DND-41 (cell line): ENCODE measurements around the gene CWF19L1.

Source experiments
- ATAC-seq: fragments of 200-7000 bp; cut with Tn5 transposase; 3 replicates; pipeline ENCODE4 v1.9.1; 2021; ENCODE audit warnings: low read depth; ENCODE audit not compliant: insufficient read depth
- DNase-seq: peaks from one replicate; pipeline ENCODE4 v3.0.0-alpha.2; 2020
- H2AFZ ChIP-seq: 2 replicates; pipeline ENCODE4 v1.6.0; 2012; ENCODE audit warnings: low read depth, low read length
- H3K27ac ChIP-seq: 2 replicates; pipeline ENCODE4 v1.5.1; 2012; ENCODE audit warnings: low read length, inconsistent platforms
- H3K27me3 ChIP-seq: fragments of 200-600 bp; sonication (generic); 2 replicates; pipeline ENCODE4 v1.6.0; 2012; ENCODE audit warnings: low read length, mild to moderate bottlenecking, inconsistent platforms; ENCODE audit not compliant: insufficient read depth, poor library complexity
- H3K36me3 ChIP-seq: 2 replicates; pipeline ENCODE4 v1.5.1; 2012; ENCODE audit warnings: low read length, inconsistent platforms; ENCODE audit not compliant: insufficient read depth
- H3K4me1 ChIP-seq: 2 replicates; pipeline ENCODE4 v1.5.1; 2012; ENCODE audit warnings: mild to moderate bottlenecking, low read length; ENCODE audit not compliant: insufficient read depth
- H3K4me2 ChIP-seq: 2 replicates; pipeline ENCODE4 v1.6.0; 2012; ENCODE audit warnings: mild to moderate bottlenecking, moderate library complexity, low read length, inconsistent platforms; ENCODE audit not compliant: insufficient read depth
- H3K4me3 ChIP-seq, 2 experiments: fragments of 200-600 bp in 1 of 2; shearing (Covaris generic) in 1 of 2; 2 replicates each; pipeline ENCODE4 v1.5.1; 2012 to 2016; ENCODE audit warnings: inconsistent platforms in 2 of 2, low read length in 2 of 2, mild to moderate bottlenecking in 2 of 2, low read depth in 1 of 2, moderate library complexity in 1 of 2
- H3K79me2 ChIP-seq: 2 replicates; pipeline ENCODE4 v1.6.0; 2012; ENCODE audit warnings: low read length, inconsistent platforms; ENCODE audit not compliant: insufficient read depth
- H3K9ac ChIP-seq: 2 replicates; pipeline ENCODE4 v1.6.0; 2012; ENCODE audit warnings: low read depth, mild to moderate bottlenecking, inconsistent platforms, low read length, moderate library complexity
- H3K9me3 ChIP-seq: 2 replicates; pipeline ENCODE4 v1.5.1; 2012; ENCODE audit warnings: low read length, moderate library complexity, mild to moderate bottlenecking, inconsistent platforms; ENCODE audit not compliant: insufficient read depth, severe bottlenecking
- H4K20me1 ChIP-seq: 2 replicates; pipeline ENCODE4 v1.6.0; 2012; ENCODE audit warnings: low read length; ENCODE audit not compliant: insufficient read depth
- CTCF ChIP-seq: IDR thresholded peaks from 2 replicates; pipeline ENCODE4 v1.5.1; 2012; ENCODE audit warnings: borderline replicate concordance, low read length, moderate library complexity, mild to moderate bottlenecking; ENCODE audit not compliant: poor library complexity, severe bottlenecking; ENCODE audit errors: extremely low read depth
- EZH2 ChIP-seq: IDR thresholded peaks from 3 replicates; pipeline ENCODE4 v1.6.1; 2012; ENCODE audit warnings: borderline replicate concordance, low read depth, mild to moderate bottlenecking, moderate library complexity, low read length, inconsistent platforms; ENCODE audit not compliant: severe bottlenecking

CWF19L1 gene

GRCh38 chr10:100248820-100249219 lies 18.6 kb downstream of the CWF19L1 start:
- DNase-seq, result no peak
- no peaks in the 10 kb centered on the region for H4K20me1 ChIP-seq
- no peak overlapping the region for H2AFZ ChIP-seq
- no peak for ATAC-seq
- H3K27ac ChIP-seq, result no peak overlapping the region
- H3K4me3 ChIP-seq, result no peak overlapping the region
- H3K4me1 ChIP-seq, result no peaks in the 10 kb centered on the region
- no peak overlapping the region for H3K9ac ChIP-seq
- no peaks in the 10 kb centered on the region for H3K9me3 ChIP-seq
- H3K27me3 ChIP-seq, result no peaks in the 10 kb centered on the region
- no peak overlapping the region for H3K4me2 ChIP-seq
- peaks cover 75% of the 10 kb centered on the region for H3K36me3 ChIP-seq
- TF ChIP-seq CTCF, result no peak
- no peak for TF ChIP-seq EZH2
- H3K79me2 ChIP-seq, result no peaks in the 10 kb centered on the region

- Histone ChIP-seq H3K9me3 (no peaks in the 10 kb centered on the region), H3K4me3 (no peak overlapping the region), H3K4me2 (no peak overlapping the region), H3K9ac (no peak overlapping the region), H3K4me1 (no peaks in the 10 kb centered on the region), H4K20me1 (no peaks in the 10 kb centered on the region), H2AFZ (no peak overlapping the region), H3K27me3 (no peaks in the 10 kb centered on the region), H3K79me2 (no peaks in the 10 kb centered on the region), H3K27ac (no peak overlapping the region), H3K36me3 (peaks cover 79% of the 10 kb centered on the region)
- DNase-seq, result no peak
- no peak for TF ChIP-seq CTCF
- no peak for TF ChIP-seq EZH2
- ATAC-seq, result no peak
Observed at GRCh38 chr10:100245484-100246220, 21.8 kb downstream of the CWF19L1 start.

GRCh38 chr10:100239851-100240250 lies 27.6 kb downstream of the CWF19L1 start:
- no peak for DNase-seq
- Histone ChIP-seq H3K4me1 (no peaks in the 10 kb centered on the region), H3K9ac (no peak overlapping the region), H3K79me2 (peaks cover 4% of the 10 kb centered on the region; the same call in 1 of the 2 replicates), H3K27ac (no peak overlapping the region), H3K27me3 (no peaks in the 10 kb centered on the region), H2AFZ (no peak overlapping the region), H3K4me2 (no peak overlapping the region), H4K20me1 (no peaks in the 10 kb centered on the region), H3K4me3 (no peak overlapping the region), H3K9me3 (no peaks in the 10 kb centered on the region), H3K36me3 (peaks cover 82% of the 10 kb centered on the region)
- TF ChIP-seq CTCF, result no peak
- TF ChIP-seq EZH2, result no peak
- no peak for ATAC-seq

- Histone ChIP-seq H3K27me3 (no peaks in the 10 kb centered on the region), H3K79me2 (peaks cover 4% of the 10 kb centered on the region; the same call in 1 of the 2 replicates), H2AFZ (no peak overlapping the region), H3K27ac (no peak overlapping the region), H3K9me3 (no peaks in the 10 kb centered on the region), H3K36me3 (peaks cover 85% of the 10 kb centered on the region), H4K20me1 (no peaks in the 10 kb centered on the region), H3K4me2 (no peak overlapping the region), H3K4me3 (no peak overlapping the region), H3K9ac (no peak overlapping the region), H3K4me1 (no peaks in the 10 kb centered on the region)
- TF ChIP-seq EZH2, result no peak
- no peak for TF ChIP-seq CTCF
- DNase-seq (no peak), ATAC-seq (no peak)
Observed at GRCh38 chr10:100238429-100238828, 29.0 kb downstream of the CWF19L1 start.
